Muscle of leg (tissue), 11 donors: Measurements from ENCODE around the gene CD19. TPM values are rescaled to one million over a fixed set of nuclear protein-coding genes. Genes with fewer than 3 reads are reported as not detected.

Source experiments
- DNase-seq: peaks from one replicate; pipeline ENCODE4 v3.0.0; 2013
- H3K27ac ChIP-seq: one replicate; pipeline ENCODE4 v1.5.1; 2013; ENCODE audit warnings: mild to moderate bottlenecking, low read length, control low read depth
- H3K27me3 ChIP-seq: one replicate; pipeline ENCODE4 v1.6.1; 2013; ENCODE audit warnings: low read length; ENCODE audit not compliant: control insufficient read depth, insufficient read depth
- H3K36me3 ChIP-seq: one replicate; pipeline ENCODE4 v1.6.1; 2013; ENCODE audit warnings: low read length; ENCODE audit not compliant: control insufficient read depth, insufficient read depth
- H3K4me1 ChIP-seq: one replicate; pipeline ENCODE4 v1.6.1; 2013; ENCODE audit warnings: low read length; ENCODE audit not compliant: control insufficient read depth, insufficient read depth
- H3K4me3 ChIP-seq: one replicate; pipeline ENCODE4 v1.5.1; 2013; ENCODE audit warnings: low read length, control low read depth
- H3K9me3 ChIP-seq: replicated peaks from 2 replicates; pipeline ENCODE4 v1.6.1; 2013; ENCODE audit warnings: low read depth, low read length; ENCODE audit not compliant: control insufficient read depth
- WGBS: methylation state at CpG from one replicate; pipeline ENCODE4 v1.1.5; 2013; ENCODE audit warnings: missing lambda C conversion rate; ENCODE audit not compliant: insufficient coverage; 5-methylcytosine and 5-hydroxymethylcytosine counted together
- polyA plus RNA-seq, 8 donors: library from polyadenylated mRNA; unstranded; fragments of 120-200 nt; gene quantifications; one replicate each; pipeline versions ENCODE4 v1.2.1 to v1.2.3, GENCODE V29; 2013; ENCODE audit warnings: inconsistent platforms in 1 of 8, low replicate concordance in 1 of 8; ENCODE audit not compliant: insufficient read length in 8 of 8, insufficient read depth in 1 of 8
- total RNA-seq: library from RNA; stranded (reverse); fragments of 120-200 nt; gene quantifications from one replicate; pipeline ENCODE4 v1.2.4, GENCODE V29; 2013

CD19 gene
- total and polyA plus RNA-seq, 9 donors: 0.12 to 0.85 (median 0.31) TPM

DNA sequence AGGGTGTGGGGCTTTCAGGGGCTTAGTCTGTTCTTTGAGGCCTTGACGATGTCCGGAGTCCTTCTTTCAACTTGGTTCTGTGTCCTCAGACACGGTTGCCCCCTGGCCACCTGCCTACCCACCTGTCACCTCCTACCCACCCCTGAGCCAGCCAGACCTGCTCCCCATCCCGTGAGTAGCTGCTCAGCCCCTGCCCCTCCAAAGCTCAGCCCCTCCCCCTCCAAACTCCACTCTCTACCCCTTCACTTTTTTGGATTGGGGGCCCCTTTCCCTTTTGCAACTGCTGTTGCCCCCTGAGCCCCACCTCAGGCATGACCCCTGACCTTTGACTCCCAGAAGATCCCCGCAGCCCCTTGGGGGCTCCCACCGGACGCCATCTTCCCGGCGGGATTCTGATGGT, 54.3 kb downstream of the CD19 start:
- DNase-seq: no peak
- H3K27me3 ChIP-seq: no peaks in the 10 kb centered on the region
- no peaks in the 10 kb centered on the region for H3K4me1 ChIP-seq
- H3K27ac ChIP-seq: no peak overlapping the region
- peaks cover 10% of the 10 kb centered on the region for H3K9me3 ChIP-seq
- peak overlapping the region; percentile 13 for H3K4me3 ChIP-seq
- peaks cover 44% of the 10 kb centered on the region for H3K36me3 ChIP-seq
- 85% methylated on average over 4 of the region's 9 CpGs for whole genome bisulfite sequencing

DNA sequence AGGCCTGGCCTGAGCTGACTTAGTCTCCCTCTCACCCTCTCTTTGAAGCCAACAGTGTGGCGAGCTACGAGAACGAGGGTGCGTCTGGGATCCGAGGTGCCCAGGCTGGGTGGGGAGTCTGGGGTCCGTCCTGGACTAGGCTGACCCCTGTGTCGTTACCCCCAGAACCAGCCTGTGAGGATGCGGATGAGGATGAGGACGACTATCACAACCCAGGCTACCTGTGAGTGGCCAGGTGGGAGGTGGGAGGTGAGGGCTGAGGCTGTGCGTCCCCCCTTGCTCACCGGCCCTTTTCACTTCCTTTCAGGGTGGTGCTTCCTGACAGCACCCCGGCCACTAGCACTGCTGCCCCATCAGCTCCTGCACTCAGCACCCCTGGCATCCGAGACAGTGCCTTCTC, 54.7 kb downstream of the CD19 start:
- no peak overlapping the region for H3K27ac ChIP-seq
- WGBS: 93% methylated on average over 8 of the region's 13 CpGs
- H3K9me3 ChIP-seq: peaks cover 10% of the 10 kb centered on the region
- no peak for DNase-seq
- no peaks in the 10 kb centered on the region for H3K27me3 ChIP-seq
- no peaks in the 10 kb centered on the region for H3K4me1 ChIP-seq
- no peak overlapping the region for H3K4me3 ChIP-seq
- H3K36me3 ChIP-seq: peaks cover 40% of the 10 kb centered on the region

- no peak overlapping the region for H3K27ac ChIP-seq
- WGBS: 96% methylated on average over 3 of the region's 4 CpGs
- no peak for DNase-seq
- no peaks in the 10 kb centered on the region for H3K27me3 ChIP-seq
- peaks cover 10% of the 10 kb centered on the region for H3K9me3 ChIP-seq
- no peaks in the 10 kb centered on the region for H3K4me1 ChIP-seq
- peaks cover 33% of the 10 kb centered on the region for H3K36me3 ChIP-seq
- no peak overlapping the region for H3K4me3 ChIP-seq
These were observed 55.5 kb downstream of the CD19 start for GRCh38 chr16:28987170-28987853.

Other genes with a start within 250 kb of the CD19 start
- gene EIF3C, start 220.5 kb upstream of the CD19 start, total RNA-seq: 364 TPM
- 100 to 1,000 TPM; 242 to 462 (median 336) TPM for gene EIF3C, start 220.5 kb upstream of the CD19 start, polyA plus RNA-seq
- gene NPIPB9, start 180.2 kb upstream of the CD19 start, total RNA-seq: 1.2 TPM
- 1 to 10 TPM in 3 of 8 donors, under 1 TPM in 5; 0.49 to 2.8 (median 0.85) TPM for gene NPIPB9, start 180.2 kb upstream of the CD19 start, polyA plus RNA-seq
- 27.1 TPM for gene ATXN2L, start 109.0 kb upstream of the CD19 start, total RNA-seq
- gene ATXN2L, start 109.0 kb upstream of the CD19 start, polyA plus RNA-seq: 100 to 1,000 TPM in 2 of 8 donors, 10 to 100 TPM in 6; 66.4 to 107 (median 87.2) TPM
- gene TUFM, start 85.6 kb upstream of the CD19 start, total RNA-seq: 87.9 TPM
- gene TUFM, start 85.6 kb upstream of the CD19 start, polyA plus RNA-seq: 100 to 1,000 TPM; 151 to 193 (median 163) TPM
- 22.3 TPM for gene SH2B1, start 68.1 kb upstream of the CD19 start, total RNA-seq
- gene SH2B1, start 68.1 kb upstream of the CD19 start, polyA plus RNA-seq: 10 to 100 TPM; 33.6 to 55.8 (median 47.6) TPM
- 280 TPM for gene ATP2A1, start 53.5 kb upstream of the CD19 start, total RNA-seq
- gene ATP2A1, start 53.5 kb upstream of the CD19 start, polyA plus RNA-seq: 100 to 1,000 TPM; 168 to 587 (median 468) TPM
- 11.6 TPM for gene RABEP2, start 6.7 kb upstream of the CD19 start, total RNA-seq
- gene RABEP2, start 6.7 kb upstream of the CD19 start, polyA plus RNA-seq: 10 to 100 TPM; 13.1 to 19.3 (median 15.5) TPM
- 14.2 TPM for gene NFATC2IP, start 19.0 kb downstream of the CD19 start, total RNA-seq
- 10 to 100 TPM; 12.7 to 35.8 (median 20.0) TPM for gene NFATC2IP, start 19.0 kb downstream of the CD19 start, polyA plus RNA-seq
- gene SPNS1, start 42.8 kb downstream of the CD19 start, total RNA-seq: 12.0 TPM
- gene SPNS1, start 42.8 kb downstream of the CD19 start, polyA plus RNA-seq: 10 to 100 TPM; 24.9 to 33.6 (median 29.4) TPM
- 1.4 TPM for gene LAT, start 53.1 kb downstream of the CD19 start, total RNA-seq
- 1 to 10 TPM; 1.8 to 3.9 (median 3.3) TPM for gene LAT, start 53.1 kb downstream of the CD19 start, polyA plus RNA-seq